Activated CD4-positive, alpha-beta T cell treated with anti-CD3 and anti-CD28 coated beads, Interleukin-2, amount 10 ng/mL, durations not matched to agents 7 days and 5 days (primary cell): Measurements from ENCODE around the gene NPTX2. TPM values are rescaled to one million over a fixed set of nuclear protein-coding genes. Genes with fewer than 3 reads are reported as not detected.

Experiments used
- CTCF ChIA-PET: fragments of 350-600 bp; sonication (Branson Sonifier 250); formaldehyde crosslinking; loops from one replicate; lab custom pipeline; 2021; ENCODE audit warnings: antibody characterized with exemption; lab: Charles Lee
- POLR2A ChIA-PET: fragments of 350-600 bp; sonication (Branson Sonifier 250); formaldehyde crosslinking; loops from one replicate; lab custom pipeline; 2021; ENCODE audit warnings: antibody characterized with exemption; lab: Charles Lee
- DNase-seq: peaks from one replicate; pipeline ENCODE4 v3.0.0-alpha.2; 2020
- H3K27ac Mint-ChIP-seq: one replicate; pipeline ENCODE4 v1.8.0; 2021; ENCODE audit warnings: mild to moderate bottlenecking, moderate library complexity, mixed read lengths
- H3K27me3 Mint-ChIP-seq: one replicate; pipeline ENCODE4 v1.8.0; 2021; ENCODE audit warnings: mixed read lengths
- H3K36me3 Mint-ChIP-seq: one replicate; pipeline ENCODE4 v1.8.0; 2021; ENCODE audit warnings: low read depth, mixed read lengths
- H3K4me1 Mint-ChIP-seq: one replicate; pipeline ENCODE4 v1.8.0; 2021; ENCODE audit warnings: mixed read lengths
- H3K4me3 Mint-ChIP-seq: one replicate; pipeline ENCODE4 v1.8.0; 2021; ENCODE audit warnings: mild to moderate bottlenecking, moderate library complexity, mixed read lengths
- H3K9me3 Mint-ChIP-seq: one replicate; pipeline ENCODE4 v1.8.0; 2021; ENCODE audit warnings: mixed read lengths
- total RNA-seq, 2 experiments: library from RNA; stranded (reverse); gene quantifications; one replicate each; pipeline ENCODE4 v1.2.3, GENCODE V29; 2021

Gene NPTX2
- total RNA-seq, 2 experiments from 2014 or later, result not detected

DNA sequence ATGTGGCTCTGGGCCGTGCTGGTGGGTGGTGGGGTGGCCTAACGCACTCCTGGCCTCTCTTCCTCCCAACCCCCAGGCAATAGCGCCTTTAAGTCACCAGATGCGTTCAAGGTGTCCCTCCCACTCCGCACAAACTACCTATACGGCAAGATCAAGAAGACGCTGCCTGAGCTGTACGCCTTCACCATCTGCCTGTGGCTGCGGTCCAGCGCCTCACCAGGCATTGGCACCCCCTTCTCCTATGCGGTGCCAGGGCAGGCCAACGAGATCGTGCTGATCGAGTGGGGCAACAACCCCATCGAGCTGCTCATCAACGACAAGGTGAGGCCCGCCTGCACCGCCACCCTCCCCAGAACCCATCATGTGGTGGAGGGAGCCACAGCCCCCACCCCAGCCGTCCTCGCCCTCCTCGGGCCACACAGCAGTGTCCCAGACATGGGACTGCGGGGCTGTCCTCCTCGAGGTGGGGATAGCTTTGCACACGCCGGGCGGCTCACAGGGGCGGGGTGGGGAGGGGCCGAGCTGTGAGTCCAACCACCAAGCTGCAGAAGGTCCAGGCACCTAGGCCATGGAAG lies 7.8 kb downstream of the NPTX2 start:
- H3K27me3 Mint-ChIP-seq, result peaks cover 7% of the 10 kb centered on the region
- ChIA-PET POLR2A (no interaction called here), CTCF (no interaction called here)
- no peak overlapping the region for H3K4me3 Mint-ChIP-seq
- no peak overlapping the region for H3K27ac Mint-ChIP-seq
- H3K36me3 Mint-ChIP-seq, result no peaks in the 10 kb centered on the region
- H3K9me3 Mint-ChIP-seq, result no peaks in the 10 kb centered on the region
- no peak for DNase-seq
- no peaks in the 10 kb centered on the region for H3K4me1 Mint-ChIP-seq

DNA sequence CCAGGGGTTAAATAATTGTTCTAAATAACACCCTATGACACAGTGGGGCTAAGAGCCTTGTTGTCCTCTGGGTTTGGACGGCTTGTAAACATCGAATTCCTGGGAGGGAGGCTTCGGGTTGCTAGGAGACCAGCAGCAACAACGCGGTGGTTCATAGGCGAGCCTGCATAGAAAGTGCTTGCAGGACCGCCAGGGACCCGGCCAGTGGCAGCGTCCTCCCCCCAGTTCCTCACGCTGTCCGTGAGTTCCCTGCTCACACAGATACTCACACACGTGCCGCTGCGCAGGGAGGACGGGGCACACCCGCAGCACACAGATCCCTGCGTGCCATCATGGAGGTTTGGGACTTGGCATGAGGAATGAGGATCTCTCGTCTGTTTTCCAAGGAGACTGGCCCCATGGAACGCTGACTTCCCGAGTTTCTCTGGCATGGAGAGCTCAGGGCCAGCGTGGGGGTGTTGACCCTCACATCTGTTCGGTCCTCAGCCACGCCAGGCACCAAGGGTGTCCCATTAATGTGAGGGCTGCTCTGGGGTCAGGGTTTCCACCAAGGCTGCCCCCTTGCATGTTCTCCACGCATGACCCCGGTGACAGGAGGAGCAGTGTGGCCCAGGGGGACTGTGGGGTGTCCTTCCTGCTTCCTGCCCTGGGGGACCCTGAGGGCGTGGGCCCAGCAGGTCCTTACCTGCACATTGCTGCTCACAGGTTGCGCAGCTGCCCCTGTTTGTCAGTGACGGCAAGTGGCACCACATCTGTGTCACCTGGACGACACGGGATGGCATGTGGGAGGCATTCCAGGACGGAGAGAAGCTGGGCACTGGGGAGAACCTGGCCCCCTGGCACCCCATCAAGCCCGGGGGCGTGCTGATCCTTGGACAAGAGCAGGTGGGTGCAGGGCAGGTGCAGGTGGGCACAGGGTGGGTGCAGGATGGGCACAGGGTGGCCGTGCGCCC lies 9.7 kb downstream of the NPTX2 start:
- no peak overlapping the region for H3K4me3 Mint-ChIP-seq
- H3K9me3 Mint-ChIP-seq, result no peaks in the 10 kb centered on the region
- no peak overlapping the region for H3K27ac Mint-ChIP-seq
- ChIA-PET POLR2A (no interaction called here), CTCF (no interaction called here)
- H3K27me3 Mint-ChIP-seq, result no peaks in the 10 kb centered on the region
- DNase-seq, result no peak
- H3K36me3 Mint-ChIP-seq, result no peaks in the 10 kb centered on the region
- no peaks in the 10 kb centered on the region for H3K4me1 Mint-ChIP-seq

DNA sequence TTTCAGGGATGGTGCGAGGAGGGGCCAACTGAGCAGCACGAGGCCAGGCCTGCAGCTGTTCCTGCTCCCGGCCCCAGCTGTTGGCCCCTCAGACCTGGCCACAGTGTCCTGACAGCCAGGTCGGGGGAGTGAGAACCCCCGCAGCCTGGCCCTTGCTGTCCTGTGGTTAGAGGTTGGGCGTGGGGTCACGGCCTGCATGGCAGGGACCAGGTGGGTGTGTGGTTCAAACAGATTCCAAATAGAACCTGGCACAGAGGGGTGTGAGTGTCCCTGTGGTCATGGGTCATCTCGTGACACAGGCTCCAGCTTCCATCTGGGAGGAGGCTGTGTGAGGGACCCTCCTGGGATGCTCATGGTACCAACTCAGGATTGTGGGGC lies 10.3 kb downstream of the NPTX2 start:
- no peaks in the 10 kb centered on the region for H3K27me3 Mint-ChIP-seq
- H3K36me3 Mint-ChIP-seq, result no peaks in the 10 kb centered on the region
- CTCF ChIA-PET, result no interaction called here
- no peaks in the 10 kb centered on the region for H3K4me1 Mint-ChIP-seq
- no peak overlapping the region for H3K27ac Mint-ChIP-seq
- H3K4me3 Mint-ChIP-seq, result no peak overlapping the region
- DNase-seq, result no peak
- POLR2A ChIA-PET, result no interaction called here
- H3K9me3 Mint-ChIP-seq, result no peaks in the 10 kb centered on the region

DNA sequence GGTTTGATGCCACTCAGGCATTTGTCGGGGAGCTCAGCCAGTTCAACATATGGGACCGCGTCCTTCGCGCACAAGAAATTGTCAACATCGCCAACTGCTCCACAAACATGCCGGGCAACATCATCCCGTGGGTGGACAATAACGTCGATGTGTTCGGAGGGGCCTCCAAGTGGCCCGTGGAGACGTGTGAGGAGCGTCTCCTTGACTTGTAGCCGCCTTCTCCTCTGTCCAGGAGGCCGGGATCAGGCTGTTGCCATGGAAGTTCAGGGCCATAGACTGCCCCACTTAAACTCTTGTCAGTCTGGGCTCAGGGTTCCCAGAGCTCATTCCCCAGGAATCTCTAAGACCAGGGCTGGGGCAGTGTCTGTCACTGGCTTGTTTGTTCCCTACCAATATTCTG lies 11.3 kb downstream of the NPTX2 start:
- CTCF ChIA-PET, result no interaction called here
- Mint-ChIP-seq H3K4me3 (no peak overlapping the region), H3K27me3 (no peaks in the 10 kb centered on the region), H3K27ac (no peak overlapping the region), H3K4me1 (no peaks in the 10 kb centered on the region), H3K9me3 (no peaks in the 10 kb centered on the region), H3K36me3 (no peaks in the 10 kb centered on the region)
- DNase-seq, result no peak
- POLR2A ChIA-PET, result no interaction called here

DNA sequence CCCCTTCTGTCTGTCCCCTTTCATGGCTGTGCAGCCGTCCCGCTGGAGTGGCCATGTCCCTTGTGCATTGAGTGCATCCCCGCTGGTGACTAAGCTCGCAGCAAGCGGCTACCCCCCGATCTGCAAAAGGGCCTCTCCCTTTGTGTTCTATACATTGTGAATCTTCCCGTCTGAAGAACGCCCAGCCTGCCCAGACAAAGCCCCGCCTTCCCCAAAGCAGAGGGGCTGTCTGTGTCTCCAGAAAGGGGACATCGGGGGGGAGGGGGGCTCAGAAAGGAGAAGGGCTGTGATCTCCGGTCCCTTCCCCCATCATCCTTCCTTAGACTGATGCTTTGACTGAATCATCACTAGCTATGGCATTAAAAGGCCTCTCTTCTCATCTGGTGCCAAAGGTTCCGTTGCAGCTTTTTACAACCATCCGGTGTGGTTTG lies 11.9 kb downstream of the NPTX2 start:
- Mint-ChIP-seq H3K4me1 (no peaks in the 10 kb centered on the region), H3K27me3 (no peaks in the 10 kb centered on the region), H3K4me3 (no peak overlapping the region), H3K36me3 (no peaks in the 10 kb centered on the region), H3K9me3 (no peaks in the 10 kb centered on the region), H3K27ac (no peak overlapping the region)
- CTCF ChIA-PET, result no interaction called here
- no peak for DNase-seq
- POLR2A ChIA-PET, result no interaction called here

DNA sequence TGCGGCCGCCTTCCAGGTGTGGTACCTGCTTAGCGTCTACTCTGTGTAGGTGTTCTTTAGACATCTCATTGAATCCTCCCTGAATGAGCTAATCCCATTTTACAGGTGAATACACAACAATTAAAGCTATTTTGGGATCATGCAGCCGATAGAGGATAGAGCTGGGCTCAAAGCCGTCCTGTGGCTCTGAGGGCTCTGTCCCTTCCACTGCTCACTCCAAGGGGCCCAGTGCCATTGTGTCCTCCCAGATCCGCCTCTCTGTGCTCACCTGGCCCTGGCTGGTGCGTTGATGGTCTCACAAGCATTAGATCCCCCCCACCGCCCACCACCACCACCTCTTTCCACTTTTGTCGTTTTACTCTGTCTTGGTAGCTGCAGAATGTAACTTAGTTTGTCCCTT lies 13.1 kb downstream of the NPTX2 start:
- POLR2A ChIA-PET, result no interaction called here

DNA sequence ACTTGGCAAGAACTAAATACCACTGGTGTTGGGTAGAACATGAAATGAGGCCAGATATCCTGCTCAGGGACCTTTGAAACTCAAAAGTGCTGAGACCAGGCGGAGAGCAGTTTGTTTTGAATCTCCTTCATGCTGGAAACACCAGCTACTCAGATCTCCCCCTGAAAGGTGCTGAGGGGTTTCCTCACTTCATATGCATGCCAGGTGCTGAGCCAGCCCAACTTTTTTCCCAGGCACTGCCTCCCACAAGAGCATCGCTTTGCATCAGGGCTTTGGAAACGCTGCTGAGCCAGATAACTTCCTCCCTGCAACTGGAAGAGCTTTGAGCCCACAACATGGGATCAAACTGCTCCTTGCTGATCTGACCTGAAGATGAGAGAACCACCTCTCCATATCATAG lies 13.7 kb downstream of the NPTX2 start:
- CTCF ChIA-PET, result no interaction called here
- DNase-seq, result no peak
- H3K4me3 Mint-ChIP-seq, result no peak overlapping the region

More for the DNA sequence above, 13.1 kb downstream of the NPTX2 start:
- Mint-ChIP-seq H3K27ac (no peak overlapping the region), H3K4me1 (no peaks in the 10 kb centered on the region), H3K4me3 (no peak overlapping the region), H3K9me3 (no peaks in the 10 kb centered on the region), H3K36me3 (no peaks in the 10 kb centered on the region), H3K27me3 (no peaks in the 10 kb centered on the region)
- no peak for DNase-seq
- CTCF ChIA-PET, result no interaction called here

DNA sequence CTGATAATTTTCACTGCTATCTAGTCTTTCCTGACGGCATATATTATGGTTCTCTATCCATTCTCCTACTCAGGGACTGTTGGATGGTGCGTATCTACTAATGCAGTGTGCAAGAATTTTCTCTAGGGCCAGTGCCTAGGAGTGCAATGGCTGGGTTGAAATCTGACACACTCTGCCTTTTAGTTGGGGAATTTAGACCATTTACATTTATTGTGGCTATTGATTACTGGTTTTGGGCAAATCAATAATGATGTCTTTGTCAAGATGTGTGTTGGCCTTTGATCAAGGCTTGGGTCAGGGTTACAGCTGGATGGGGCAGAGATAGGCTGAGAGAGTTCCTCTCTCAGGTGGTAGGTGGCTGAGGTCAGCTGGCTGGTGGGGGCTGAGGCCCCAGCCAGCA lies 21.8 kb downstream of the NPTX2 start:
- no peak overlapping the region for H3K4me3 Mint-ChIP-seq
- no peaks in the 10 kb centered on the region for H3K4me1 Mint-ChIP-seq
- POLR2A ChIA-PET, result no interaction called here
- no peak for DNase-seq
- H3K27me3 Mint-ChIP-seq, result no peaks in the 10 kb centered on the region
- peaks cover 14% of the 10 kb centered on the region for H3K9me3 Mint-ChIP-seq
- H3K36me3 Mint-ChIP-seq, result no peaks in the 10 kb centered on the region
- H3K27ac Mint-ChIP-seq, result no peak overlapping the region
- CTCF ChIA-PET, result no interaction called here

More for the DNA sequence above, 13.7 kb downstream of the NPTX2 start:
- H3K27me3 Mint-ChIP-seq, result no peaks in the 10 kb centered on the region
- H3K36me3 Mint-ChIP-seq, result no peaks in the 10 kb centered on the region
- POLR2A ChIA-PET, result no interaction called here
- H3K27ac Mint-ChIP-seq, result no peak overlapping the region
- H3K4me1 Mint-ChIP-seq, result no peaks in the 10 kb centered on the region
- no peaks in the 10 kb centered on the region for H3K9me3 Mint-ChIP-seq

DNA sequence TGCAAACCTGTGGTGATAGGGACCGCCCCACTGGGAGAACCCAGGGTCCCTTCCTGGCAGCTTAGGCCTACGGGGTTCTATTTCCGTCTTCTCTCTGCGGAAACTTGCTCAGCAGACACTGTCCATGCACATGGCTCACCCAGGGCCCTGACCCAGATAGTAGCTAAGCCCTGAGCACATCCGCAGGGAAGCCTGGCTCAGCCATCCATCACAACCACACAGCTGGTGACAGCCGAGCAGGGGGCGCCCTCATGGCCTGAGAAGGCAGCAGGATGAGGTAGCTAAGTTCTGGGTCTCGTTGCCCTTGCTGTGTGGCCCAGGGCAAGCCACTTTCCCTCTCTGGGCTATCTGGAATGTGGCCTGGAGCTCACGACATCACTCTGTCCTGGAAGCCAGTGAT lies 23.3 kb downstream of the NPTX2 start:
- H3K4me1 Mint-ChIP-seq, result no peaks in the 10 kb centered on the region
- no peak overlapping the region for H3K4me3 Mint-ChIP-seq
- no peaks in the 10 kb centered on the region for H3K36me3 Mint-ChIP-seq
- CTCF ChIA-PET, result no interaction called here
- H3K27ac Mint-ChIP-seq, result no peak overlapping the region
- peaks cover 14% of the 10 kb centered on the region for H3K9me3 Mint-ChIP-seq
- POLR2A ChIA-PET, result no interaction called here
- no peaks in the 10 kb centered on the region for H3K27me3 Mint-ChIP-seq
- DNase-seq, result no peak

DNA sequence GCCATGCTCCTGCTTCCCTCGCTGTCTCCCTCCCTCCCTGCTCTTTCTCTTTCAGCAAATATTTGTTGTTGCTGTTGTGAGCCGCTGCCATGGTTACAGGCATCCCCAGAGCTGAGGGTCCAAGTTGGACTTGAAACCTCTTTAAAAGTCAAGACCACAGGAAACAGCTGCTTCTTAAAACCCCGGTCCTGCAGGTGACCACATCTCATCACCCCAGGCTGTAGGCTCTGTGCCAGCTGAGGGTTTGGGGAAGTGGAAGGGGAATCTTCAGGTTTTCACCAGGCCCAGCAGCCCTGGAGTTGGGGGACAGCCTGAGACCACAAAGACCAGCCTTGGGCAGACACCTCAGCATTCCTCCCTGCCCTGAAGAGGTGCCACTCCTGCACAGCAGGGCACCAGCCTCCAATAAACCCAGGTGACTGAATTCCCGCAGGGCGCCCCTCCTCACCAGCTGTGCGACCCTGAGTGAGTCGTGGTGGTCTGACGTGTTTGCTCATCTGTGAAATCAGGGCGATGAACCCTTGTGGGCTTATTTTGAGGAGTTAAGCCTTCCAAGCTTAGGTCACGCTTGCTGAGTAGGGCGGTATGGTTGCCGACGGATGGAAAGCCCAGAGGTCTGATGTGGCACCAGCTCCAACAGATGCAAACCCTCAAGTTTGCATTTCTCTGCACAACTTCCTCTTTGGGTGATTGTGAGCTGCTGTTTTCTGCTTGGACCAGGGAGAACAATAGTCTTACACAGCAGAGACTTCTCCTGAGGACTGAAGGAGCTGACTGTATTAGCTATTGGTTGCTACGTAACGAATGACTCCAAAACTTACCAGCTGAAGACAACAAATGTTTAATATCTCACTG lies 24.8 kb downstream of the NPTX2 start:
- H3K36me3 Mint-ChIP-seq, result no peaks in the 10 kb centered on the region
- ChIA-PET CTCF (no interaction called here), POLR2A (no interaction called here)
- H3K27me3 Mint-ChIP-seq, result no peaks in the 10 kb centered on the region
- peaks cover 14% of the 10 kb centered on the region for H3K9me3 Mint-ChIP-seq
- H3K4me3 Mint-ChIP-seq, result no peak overlapping the region
- H3K4me1 Mint-ChIP-seq, result no peaks in the 10 kb centered on the region
- H3K27ac Mint-ChIP-seq, result no peak overlapping the region
- no peak for DNase-seq

DNA sequence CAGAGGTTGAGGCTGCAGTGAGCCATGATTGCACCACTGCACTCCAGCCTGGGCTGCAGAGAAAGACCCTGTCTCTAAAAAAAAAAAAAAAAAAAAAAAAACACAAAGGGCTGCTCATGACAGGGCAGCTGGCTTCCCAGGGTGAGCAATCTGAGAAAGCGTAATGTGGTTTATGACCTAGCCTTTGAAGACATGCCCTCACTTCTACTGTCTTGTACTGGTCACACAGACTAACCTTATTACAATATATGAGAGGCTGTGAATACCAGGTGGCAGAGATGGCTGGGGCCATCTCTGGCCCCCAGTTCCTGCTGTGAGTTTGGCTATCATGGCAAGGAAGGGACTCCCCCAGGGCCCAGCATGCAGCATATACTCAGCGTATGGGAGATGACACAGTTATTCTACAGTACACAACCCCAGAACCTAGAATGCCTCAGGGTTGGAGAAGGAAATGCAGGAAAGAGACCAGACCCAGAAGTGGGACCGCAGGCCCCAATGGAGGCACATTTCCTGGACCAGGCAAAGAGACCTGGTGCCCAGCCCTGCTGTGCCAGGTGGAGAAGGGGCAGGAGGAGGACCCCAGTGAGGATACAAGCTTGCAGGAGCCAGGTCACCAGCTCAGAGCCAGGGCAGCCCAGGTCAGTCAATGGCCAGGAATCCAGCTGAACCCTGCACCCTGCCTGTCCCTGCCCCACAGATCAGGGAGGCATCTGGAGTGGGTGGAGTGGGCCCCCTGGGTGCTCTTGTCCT lies 26.3 kb downstream of the NPTX2 start:
- Mint-ChIP-seq H3K27ac (no peak overlapping the region), H3K27me3 (no peaks in the 10 kb centered on the region), H3K4me1 (no peaks in the 10 kb centered on the region), H3K36me3 (no peaks in the 10 kb centered on the region), H3K9me3 (peaks cover 6% of the 10 kb centered on the region), H3K4me3 (no peak overlapping the region)
- CTCF ChIA-PET, result interaction anchor here (0.6 kb wide), 1 partner anchor 192 kb away, joined by 5 read pairs; no protein-coding TSS in a partner anchor
- no peak for DNase-seq
- POLR2A ChIA-PET, result no interaction called here

DNA sequence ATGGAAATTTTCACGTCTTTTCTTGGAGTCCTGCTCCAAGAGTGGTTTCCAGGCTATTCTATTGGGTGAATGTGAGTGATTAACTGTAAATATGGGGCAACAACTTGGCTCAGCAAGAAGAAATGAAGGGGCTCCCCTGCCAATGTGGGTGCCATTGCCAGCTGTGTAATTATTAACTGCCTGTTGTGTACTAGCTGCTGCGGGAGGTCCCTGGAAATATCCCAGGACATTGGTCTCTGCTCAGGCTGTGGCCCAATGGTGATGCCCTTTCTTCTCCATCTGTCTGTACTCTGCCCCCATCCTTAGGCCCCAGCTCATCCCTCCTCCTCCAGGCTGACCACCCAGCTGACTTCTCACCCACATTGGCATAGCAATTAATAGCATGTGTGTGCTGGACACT lies 29.4 kb downstream of the NPTX2 start:
- no peak for DNase-seq
- no peak overlapping the region for H3K4me3 Mint-ChIP-seq
- POLR2A ChIA-PET, result interaction anchor here (1.1 kb wide), 1 partner anchor 11 kb away, joined by 4 read pairs; no protein-coding TSS in a partner anchor
- no peaks in the 10 kb centered on the region for H3K36me3 Mint-ChIP-seq
- peaks cover 3% of the 10 kb centered on the region for H3K9me3 Mint-ChIP-seq
- CTCF ChIA-PET, result no interaction called here
- H3K4me1 Mint-ChIP-seq, result no peaks in the 10 kb centered on the region
- H3K27ac Mint-ChIP-seq, result no peak overlapping the region
- H3K27me3 Mint-ChIP-seq, result no peaks in the 10 kb centered on the region
